K562 (cell line): ENCODE results near the gene UBXN2A. TPM values are rescaled to one million over a fixed set of nuclear protein-coding genes. Genes with fewer than 3 reads are reported as not detected.
A peak's percentile ranks its signal among the peaks of the same experiment; 100 is the strongest.

Experiments
- ESRRA ChIP-seq: fragments of 450-650 bp; IDR thresholded peaks from 2 replicates; pipeline ENCODE4 v1.6.1; 2014; ENCODE audit warnings: low read depth, mild to moderate bottlenecking, moderate library complexity, borderline replicate concordance
- ETV1 ChIP-seq: fragments of 450-650 bp; conservative IDR thresholded peaks from 2 replicates; pipeline ENCODE4 v1.6.1; 2016; ENCODE audit warnings: missing genetic modification characterization, control low read depth, low read depth, missing compliant biosample characterization
- FOSL1 ChIP-seq: fragments of 200-800 bp; sonication (Bioruptor generic); conservative IDR thresholded peaks from 2 replicates; pipeline ENCODE4 v1.6.1; 2016; ENCODE audit warnings: missing genetic modification characterization, missing compliant biosample characterization
- MAFK ChIP-seq: IDR thresholded peaks from 2 replicates; pipeline ENCODE4 v1.6.1; 2011; ENCODE audit warnings: low read length, improper control_type of control experiment
- MYC ChIP-seq, 2 experiments: fragments of 250-450 bp in 1 of 2; sonication (Bioruptor Pico) in 1 of 2; IDR thresholded peaks; 2 replicates each; pipeline versions ENCODE4 v1.5.1 to v1.6.1; 2012 to 2021; ENCODE audit warnings: low read depth in 2 of 2, borderline replicate concordance in 1 of 2, improper control_type of control experiment in 1 of 2, low read length in 1 of 2, mild to moderate bottlenecking in 1 of 2, moderate library complexity in 1 of 2
- NR2F6 ChIP-seq: fragments of 450-650 bp; formaldehyde crosslinking; IDR thresholded peaks from 2 replicates; pipeline ENCODE4 v1.4.0; 2020; ENCODE audit warnings: mild to moderate bottlenecking
- PRMT5 ChIP-seq: sonication (generic); formaldehyde crosslinking; IDR thresholded peaks from 2 replicates; pipeline ENCODE4 v1.5.0; 2020; ENCODE audit warnings: missing genetic modification reagents
- RBM39 ChIP-seq: fragments of 200-400 bp; formaldehyde crosslinking; optimal IDR thresholded peaks from 2 replicates; pipeline ENCODE3; 2018; ENCODE audit warnings: low read depth, low read length
- TFAP4 ChIP-seq: sonication (generic); formaldehyde crosslinking; IDR thresholded peaks from 2 replicates; pipeline ENCODE4 v1.8.0; 2022; ENCODE audit warnings: missing genetic modification reagents, mild to moderate bottlenecking, moderate library complexity, borderline replicate concordance
- ZNF165 ChIP-seq: fragments of 250-450 bp; sonication (Bioruptor Pico); IDR thresholded peaks from 2 replicates; pipeline ENCODE4 v1.4.0; 2020; ENCODE audit warnings: borderline replicate concordance
- ZNF217 ChIP-seq: sonication (generic); formaldehyde crosslinking; IDR thresholded peaks from 2 replicates; pipeline ENCODE4 v1.8.0; 2022; ENCODE audit warnings: mild to moderate bottlenecking, missing genetic modification reagents
- polyA plus RNA-seq, 8 experiments: library from polyadenylated mRNA; depleted of rRNA in 4 of 8; stranded (reverse) in 5 of 8; unstranded in 3 of 8; fragments of >200 nt; fragmentation: Nextera tagmentation in 2 of 8; fragmentation: Illumina TruSeq in 1 of 8; extraction: Ambion mirVana in 2 of 8; extraction: Trizol in 1 of 8; gene quantifications; 2 replicates each; pipeline versions ENCODE4 v1.2.1 to v1.2.3, GENCODE V29; 2011 to 2014; ENCODE audit warnings: inconsistent platforms in 1 of 8, missing spikeins in 1 of 8
- total RNA-seq, 7 experiments: library from RNA; depleted of rRNA in 6 of 7; stranded (reverse); fragments of >200 nt in 6 of 7; fragmentation: Illumina TruSeq in 2 of 7; extraction: Trizol in 2 of 7; gene quantifications; 2 replicates each; pipeline versions ENCODE4 v1.2.1 to v1.2.3, GENCODE V29; 2011 to 2021; ENCODE audit warnings: low replicate concordance in 1 of 7
- TF ChIP-seq, protein P1 (sequence below): fragments of 450-650 bp; IDR thresholded peaks from 2 replicates; pipeline ENCODE4 v1.6.1; 2016; ENCODE audit warnings: low read depth
- TF ChIP-seq, protein P2 (sequence below): fragments of 450-650 bp; IDR thresholded peaks from 2 replicates; pipeline ENCODE4 v1.6.1; 2017; ENCODE audit warnings: antibody characterized with exemption, mild to moderate bottlenecking

The UBXN2A gene
- total and polyA plus RNA-seq, 9 of the 15 experiments (the other 6 are each of a cell fraction or from before 2014, with no cell fraction given) = 3.4 to 25.6 (median 16.0) TPM

GRCh38 chr2:24009680-24010476 lies 69.6 kb downstream of the UBXN2A start, which contains the start of gene MFSD2B (continued):
- TF ChIP-seq, protein P1, sequence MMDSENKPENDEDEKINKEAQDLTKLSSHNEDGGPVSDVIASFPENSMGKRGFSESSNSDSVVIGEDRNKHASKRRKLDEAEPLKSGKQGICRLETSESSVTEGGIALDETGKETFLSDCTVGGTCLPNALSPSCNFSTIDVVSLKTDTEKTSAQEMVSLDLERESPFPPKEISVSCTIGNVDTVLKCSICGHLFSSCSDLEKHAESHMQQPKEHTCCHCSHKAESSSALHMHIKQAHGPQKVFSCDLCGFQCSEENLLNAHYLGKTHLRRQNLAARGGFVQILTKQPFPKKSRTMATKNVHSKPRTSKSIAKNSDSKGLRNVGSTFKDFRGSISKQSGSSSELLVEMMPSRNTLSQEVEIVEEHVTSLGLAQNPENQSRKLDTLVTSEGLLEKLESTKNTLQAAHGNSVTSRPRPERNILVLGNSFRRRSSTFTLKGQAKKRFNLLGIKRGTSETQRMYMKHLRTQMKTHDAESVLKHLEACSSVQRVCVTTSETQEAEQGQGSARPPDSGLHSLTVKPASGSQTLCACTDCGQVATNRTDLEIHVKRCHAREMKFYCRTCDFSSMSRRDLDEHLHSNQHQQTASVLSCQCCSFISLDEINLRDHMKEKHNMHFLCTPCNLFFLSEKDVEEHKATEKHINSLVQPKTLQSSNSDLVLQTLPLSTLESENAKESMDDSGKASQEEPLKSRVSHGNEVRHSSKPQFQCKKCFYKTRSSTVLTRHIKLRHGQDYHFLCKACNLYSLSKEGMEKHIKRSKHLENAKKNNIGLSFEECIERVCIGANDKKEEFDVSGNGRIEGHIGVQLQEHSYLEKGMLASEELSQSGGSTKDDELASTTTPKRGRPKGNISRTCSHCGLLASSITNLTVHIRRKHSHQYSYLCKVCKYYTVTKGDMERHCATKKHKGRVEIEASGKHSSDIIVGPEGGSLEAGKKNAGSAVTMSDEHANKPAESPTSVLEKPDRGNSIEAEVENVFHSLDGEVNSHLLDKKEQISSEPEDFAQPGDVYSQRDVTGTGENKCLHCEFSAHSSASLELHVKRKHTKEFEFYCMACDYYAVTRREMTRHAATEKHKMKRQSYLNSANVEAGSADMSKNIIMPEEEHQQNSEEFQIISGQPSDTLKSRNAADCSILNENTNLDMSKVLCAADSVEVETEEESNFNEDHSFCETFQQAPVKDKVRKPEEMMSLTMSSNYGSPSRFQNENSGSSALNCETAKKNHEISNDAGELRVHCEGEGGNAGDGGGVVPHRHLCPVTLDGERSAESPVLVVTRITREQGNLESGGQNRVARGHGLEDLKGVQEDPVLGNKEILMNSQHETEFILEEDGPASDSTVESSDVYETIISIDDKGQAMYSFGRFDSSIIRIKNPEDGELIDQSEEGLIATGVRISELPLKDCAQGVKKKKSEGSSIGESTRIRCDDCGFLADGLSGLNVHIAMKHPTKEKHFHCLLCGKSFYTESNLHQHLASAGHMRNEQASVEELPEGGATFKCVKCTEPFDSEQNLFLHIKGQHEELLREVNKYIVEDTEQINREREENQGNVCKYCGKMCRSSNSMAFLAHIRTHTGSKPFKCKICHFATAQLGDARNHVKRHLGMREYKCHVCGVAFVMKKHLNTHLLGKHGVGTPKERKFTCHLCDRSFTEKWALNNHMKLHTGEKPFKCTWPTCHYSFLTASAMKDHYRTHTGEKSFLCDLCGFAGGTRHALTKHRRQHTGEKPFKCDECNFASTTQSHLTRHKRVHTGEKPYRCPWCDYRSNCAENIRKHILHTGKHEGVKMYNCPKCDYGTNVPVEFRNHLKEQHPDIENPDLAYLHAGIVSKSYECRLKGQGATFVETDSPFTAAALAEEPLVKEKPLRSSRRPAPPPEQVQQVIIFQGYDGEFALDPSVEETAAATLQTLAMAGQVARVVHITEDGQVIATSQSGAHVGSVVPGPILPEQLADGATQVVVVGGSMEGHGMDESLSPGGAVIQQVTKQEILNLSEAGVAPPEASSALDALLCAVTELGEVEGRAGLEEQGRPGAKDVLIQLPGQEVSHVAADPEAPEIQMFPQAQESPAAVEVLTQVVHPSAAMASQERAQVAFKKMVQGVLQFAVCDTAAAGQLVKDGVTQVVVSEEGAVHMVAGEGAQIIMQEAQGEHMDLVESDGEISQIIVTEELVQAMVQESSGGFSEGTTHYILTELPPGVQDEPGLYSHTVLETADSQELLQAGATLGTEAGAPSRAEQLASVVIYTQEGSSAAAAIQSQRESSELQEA = no peak
- TF ChIP-seq, protein P2, sequence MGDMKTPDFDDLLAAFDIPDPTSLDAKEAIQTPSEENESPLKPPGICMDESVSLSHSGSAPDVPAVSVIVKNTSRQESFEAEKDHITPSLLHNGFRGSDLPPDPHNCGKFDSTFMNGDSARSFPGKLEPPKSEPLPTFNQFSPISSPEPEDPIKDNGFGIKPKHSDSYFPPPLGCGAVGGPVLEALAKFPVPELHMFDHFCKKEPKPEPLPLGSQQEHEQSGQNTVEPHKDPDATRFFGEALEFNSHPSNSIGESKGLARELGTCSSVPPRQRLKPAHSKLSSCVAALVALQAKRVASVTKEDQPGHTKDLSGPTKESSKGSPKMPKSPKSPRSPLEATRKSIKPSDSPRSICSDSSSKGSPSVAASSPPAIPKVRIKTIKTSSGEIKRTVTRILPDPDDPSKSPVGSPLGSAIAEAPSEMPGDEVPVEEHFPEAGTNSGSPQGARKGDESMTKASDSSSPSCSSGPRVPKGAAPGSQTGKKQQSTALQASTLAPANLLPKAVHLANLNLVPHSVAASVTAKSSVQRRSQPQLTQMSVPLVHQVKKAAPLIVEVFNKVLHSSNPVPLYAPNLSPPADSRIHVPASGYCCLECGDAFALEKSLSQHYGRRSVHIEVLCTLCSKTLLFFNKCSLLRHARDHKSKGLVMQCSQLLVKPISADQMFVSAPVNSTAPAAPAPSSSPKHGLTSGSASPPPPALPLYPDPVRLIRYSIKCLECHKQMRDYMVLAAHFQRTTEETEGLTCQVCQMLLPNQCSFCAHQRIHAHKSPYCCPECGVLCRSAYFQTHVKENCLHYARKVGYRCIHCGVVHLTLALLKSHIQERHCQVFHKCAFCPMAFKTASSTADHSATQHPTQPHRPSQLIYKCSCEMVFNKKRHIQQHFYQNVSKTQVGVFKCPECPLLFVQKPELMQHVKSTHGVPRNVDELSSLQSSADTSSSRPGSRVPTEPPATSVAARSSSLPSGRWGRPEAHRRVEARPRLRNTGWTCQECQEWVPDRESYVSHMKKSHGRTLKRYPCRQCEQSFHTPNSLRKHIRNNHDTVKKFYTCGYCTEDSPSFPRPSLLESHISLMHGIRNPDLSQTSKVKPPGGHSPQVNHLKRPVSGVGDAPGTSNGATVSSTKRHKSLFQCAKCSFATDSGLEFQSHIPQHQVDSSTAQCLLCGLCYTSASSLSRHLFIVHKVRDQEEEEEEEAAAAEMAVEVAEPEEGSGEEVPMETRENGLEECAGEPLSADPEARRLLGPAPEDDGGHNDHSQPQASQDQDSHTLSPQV = peak; percentile 89
- no peak for TF ChIP-seq PRMT5
- peak; percentile 34; the same call in 1 of the 2 replicates for TF ChIP-seq MYC (IDR thresholded peaks at IDR 0.05; ENCODE audit: low read depth, low read length)
- TF ChIP-seq MYC (CRISPR knock-in tag; IDR thresholded peaks at IDR 0.05; ENCODE audit: borderline replicate concordance, low read depth) = 0 out of 2 replicates have a peak, but pooled peaks have one; percentile 43
- TF ChIP-seq ZNF217 (CRISPR knock-in tag) = no peak
- no peak for TF ChIP-seq ETV1 (tag)
- TF ChIP-seq FOSL1 = no peak
- TF ChIP-seq TFAP4 (CRISPR knock-in tag) = peak; percentile 36; the same call in 1 of the 2 replicates
- no peak for TF ChIP-seq MAFK
- no peak for TF ChIP-seq RBM39
- no peak for TF ChIP-seq ZNF165 (CRISPR knock-in tag)
- peak; percentile 23; the same call in 1 of the 2 replicates for TF ChIP-seq ESRRA
- TF ChIP-seq NR2F6 (CRISPR knock-in tag) = no peak
